ENCODE data around the gene COMMD4.

Gene COMMD4

DNA sequence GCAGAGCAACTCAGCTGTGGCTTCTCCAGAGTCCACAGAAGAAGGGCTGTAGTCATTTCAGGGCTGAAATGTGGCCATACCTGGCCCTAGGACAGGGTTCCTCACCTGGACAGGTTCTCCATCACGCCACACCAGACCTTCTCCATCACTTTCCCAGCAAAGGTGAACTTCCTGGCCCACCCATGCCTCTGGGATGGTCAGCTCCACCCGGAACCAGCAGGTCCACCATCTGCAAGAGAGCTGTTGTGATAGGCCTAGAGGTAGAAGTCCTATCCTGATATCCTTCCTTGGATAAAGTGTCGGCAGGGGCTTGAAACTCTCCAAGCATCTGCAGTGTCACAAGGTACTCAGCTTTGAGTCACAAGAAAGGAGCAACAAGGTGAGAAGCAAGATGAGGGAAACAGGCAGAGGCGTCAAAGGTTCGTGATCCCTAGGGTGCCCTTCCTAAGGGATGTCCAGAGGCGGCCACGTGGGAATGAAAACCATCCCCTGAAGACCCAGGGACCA, 31.6 kb downstream of the COMMD4 start:
- peak overlapping the region; percentile 23; the same call in 1 of the 2 replicates for H3K4me2 ChIP-seq
- no peaks in the 10 kb centered on the region for H4K20me1 ChIP-seq (ENCODE audit: insufficient read depth)
- H2AFZ ChIP-seq (ENCODE audit: low read depth) = peak overlapping the region; percentile 52; the same call in 1 of the 2 replicates
- peaks cover 26% of the 10 kb centered on the region for H3K4me1 ChIP-seq (ENCODE audit: low read depth, poor library complexity, severe bottlenecking)
- peak overlapping the region; percentile 84; the same call in 1 of the 2 replicates for H3K9ac ChIP-seq
- TF ChIP-seq, protein P1, sequence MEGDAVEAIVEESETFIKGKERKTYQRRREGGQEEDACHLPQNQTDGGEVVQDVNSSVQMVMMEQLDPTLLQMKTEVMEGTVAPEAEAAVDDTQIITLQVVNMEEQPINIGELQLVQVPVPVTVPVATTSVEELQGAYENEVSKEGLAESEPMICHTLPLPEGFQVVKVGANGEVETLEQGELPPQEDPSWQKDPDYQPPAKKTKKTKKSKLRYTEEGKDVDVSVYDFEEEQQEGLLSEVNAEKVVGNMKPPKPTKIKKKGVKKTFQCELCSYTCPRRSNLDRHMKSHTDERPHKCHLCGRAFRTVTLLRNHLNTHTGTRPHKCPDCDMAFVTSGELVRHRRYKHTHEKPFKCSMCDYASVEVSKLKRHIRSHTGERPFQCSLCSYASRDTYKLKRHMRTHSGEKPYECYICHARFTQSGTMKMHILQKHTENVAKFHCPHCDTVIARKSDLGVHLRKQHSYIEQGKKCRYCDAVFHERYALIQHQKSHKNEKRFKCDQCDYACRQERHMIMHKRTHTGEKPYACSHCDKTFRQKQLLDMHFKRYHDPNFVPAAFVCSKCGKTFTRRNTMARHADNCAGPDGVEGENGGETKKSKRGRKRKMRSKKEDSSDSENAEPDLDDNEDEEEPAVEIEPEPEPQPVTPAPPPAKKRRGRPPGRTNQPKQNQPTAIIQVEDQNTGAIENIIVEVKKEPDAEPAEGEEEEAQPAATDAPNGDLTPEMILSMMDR (conservative IDR thresholded peaks at IDR 0.05; ENCODE audit: low read depth, low read length) = peak; percentile 68; the same call in 1 of the 2 replicates
- H3K27ac ChIP-seq = peak overlapping the region; percentile 93; the same call in 1 of the 2 replicates
- H3K27me3 ChIP-seq (ENCODE audit: insufficient read depth, low read depth) = no peaks in the 10 kb centered on the region
- H3K4me3 ChIP-seq (IDR thresholded peaks at IDR 0.05; ENCODE audit: insufficient read depth, low read depth, low read length) = no peak overlapping the region
- H3K79me2 ChIP-seq (ENCODE audit: insufficient read depth, low read depth) = peaks cover 6% of the 10 kb centered on the region; the same call in 1 of the 2 replicates
- H3K36me3 ChIP-seq (ENCODE audit: insufficient read depth) = no peaks in the 10 kb centered on the region

DNA sequence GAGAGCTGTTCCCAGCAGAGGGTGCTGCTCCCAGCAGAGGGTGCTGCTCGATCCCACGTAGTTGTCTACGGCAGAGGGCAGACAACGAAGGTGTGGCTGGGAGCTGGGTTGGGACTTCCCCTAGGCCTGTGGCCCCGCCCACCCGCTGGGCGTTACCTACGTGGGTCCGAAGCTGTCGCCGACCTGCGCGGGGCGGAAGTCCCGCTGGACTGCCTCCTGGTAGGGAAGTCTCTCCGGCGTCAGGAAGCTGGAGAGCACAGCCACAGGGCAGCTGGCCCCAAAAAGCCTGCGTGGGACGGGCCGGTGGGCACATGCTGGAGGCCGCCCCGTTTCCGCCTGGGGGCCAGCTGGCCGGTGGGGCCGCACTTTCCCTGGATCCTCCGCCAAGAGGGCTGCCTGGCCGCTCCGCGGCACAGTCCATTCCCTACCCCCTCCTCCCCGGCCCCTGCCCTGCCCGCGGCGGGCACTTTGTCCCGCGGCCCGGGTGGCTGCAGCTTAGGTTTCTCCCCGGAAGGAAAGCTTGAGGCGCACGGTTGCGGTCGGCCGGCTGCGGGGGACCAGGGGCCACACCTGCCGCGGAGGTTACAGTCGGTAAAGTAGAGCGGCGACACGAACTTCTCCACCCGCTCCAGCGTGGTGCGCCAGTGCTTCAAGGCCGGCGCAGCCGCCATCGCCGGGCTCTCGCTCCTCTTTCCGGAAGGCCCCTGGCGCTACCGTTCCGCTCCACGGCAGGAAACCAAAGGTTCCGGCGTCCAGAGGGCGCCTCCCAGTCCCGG, 32.2 kb downstream of the COMMD4 start, which contains the start of gene MAN2C1:
TSS of gene MAN2C1 (minus strand) at position 695 of the 776 bp plus-strand sequence. CDS start at position 671, 24 bp downstream.
- H3K36me3 ChIP-seq (ENCODE audit: insufficient read depth) = no peaks in the 10 kb centered on the region
- H3K4me1 ChIP-seq (ENCODE audit: low read depth, poor library complexity, severe bottlenecking) = peaks cover 26% of the 10 kb centered on the region

DNA sequence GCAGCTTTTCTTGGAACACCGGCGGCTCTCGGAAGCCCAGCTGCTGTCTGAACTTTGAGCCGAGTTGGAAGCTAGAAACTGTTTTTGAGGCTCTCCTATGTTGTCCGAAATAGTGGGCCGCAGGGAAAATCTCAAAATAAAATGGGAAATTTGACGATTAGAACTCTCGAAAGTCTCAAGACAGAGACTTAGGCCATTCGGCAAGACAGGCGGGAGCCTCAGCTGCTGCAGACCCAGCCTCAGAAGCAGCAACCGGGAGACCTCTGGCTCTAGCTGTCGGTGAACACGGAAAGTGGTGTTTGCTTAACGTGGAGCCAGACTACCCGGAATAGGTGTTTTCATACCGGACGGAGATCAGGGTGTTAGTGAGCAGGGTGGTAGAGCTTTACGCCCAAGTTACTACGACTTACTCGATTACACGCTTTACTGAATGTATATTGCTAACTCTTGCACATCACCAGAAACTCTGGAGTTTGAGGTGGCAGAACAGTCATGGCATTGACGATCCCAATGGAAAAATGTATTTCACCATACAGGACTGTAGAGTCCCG, 32.9 kb downstream of the COMMD4 start:
- Histone ChIP-seq H2AFZ (ENCODE audit: low read depth) (peak overlapping the region; percentile 52), H3K4me1 (ENCODE audit: low read depth, poor library complexity, severe bottlenecking) (peaks cover 26% of the 10 kb centered on the region), H3K79me2 (ENCODE audit: insufficient read depth, low read depth) (peaks cover 6% of the 10 kb centered on the region; the same call in 1 of the 2 replicates), H3K36me3 (ENCODE audit: insufficient read depth) (no peaks in the 10 kb centered on the region), H3K27ac (peak overlapping the region; percentile 93), H3K27me3 (ENCODE audit: insufficient read depth, low read depth) (no peaks in the 10 kb centered on the region), H4K20me1 (ENCODE audit: insufficient read depth) (no peaks in the 10 kb centered on the region), H3K4me3 (IDR thresholded peaks at IDR 0.05; ENCODE audit: insufficient read depth, low read depth, low read length) (no peak overlapping the region), H3K9ac (peak overlapping the region; percentile 84), H3K4me2 (peak overlapping the region; percentile 97)
- TF ChIP-seq, protein P1 (conservative IDR thresholded peaks at IDR 0.05; ENCODE audit: low read depth, low read length) = no peak

More for the DNA sequence above, 32.2 kb downstream of the COMMD4 start, which contains the start of gene MAN2C1:
- Histone ChIP-seq H3K4me2 (peak within 1 kb of the TSS; percentile 97), H3K79me2 (ENCODE audit: insufficient read depth, low read depth) (peaks cover 6% of the 10 kb centered on the region; the same call in 1 of the 2 replicates), H3K27ac (peak within 1 kb of the TSS; percentile 93), H4K20me1 (ENCODE audit: insufficient read depth) (no peaks in the 10 kb centered on the region), H3K4me3 (IDR thresholded peaks at IDR 0.05; ENCODE audit: insufficient read depth, low read depth, low read length) (no peak within 1 kb of the TSS), H3K9ac (peak within 1 kb of the TSS; percentile 84), H2AFZ (ENCODE audit: low read depth) (peak within 1 kb of the TSS; percentile 52), H3K27me3 (ENCODE audit: insufficient read depth, low read depth) (no peaks in the 10 kb centered on the region)
- TF ChIP-seq, protein P1 (conservative IDR thresholded peaks at IDR 0.05; ENCODE audit: low read depth, low read length) = no peak; the same call in 1 of the 2 replicates

DNA sequence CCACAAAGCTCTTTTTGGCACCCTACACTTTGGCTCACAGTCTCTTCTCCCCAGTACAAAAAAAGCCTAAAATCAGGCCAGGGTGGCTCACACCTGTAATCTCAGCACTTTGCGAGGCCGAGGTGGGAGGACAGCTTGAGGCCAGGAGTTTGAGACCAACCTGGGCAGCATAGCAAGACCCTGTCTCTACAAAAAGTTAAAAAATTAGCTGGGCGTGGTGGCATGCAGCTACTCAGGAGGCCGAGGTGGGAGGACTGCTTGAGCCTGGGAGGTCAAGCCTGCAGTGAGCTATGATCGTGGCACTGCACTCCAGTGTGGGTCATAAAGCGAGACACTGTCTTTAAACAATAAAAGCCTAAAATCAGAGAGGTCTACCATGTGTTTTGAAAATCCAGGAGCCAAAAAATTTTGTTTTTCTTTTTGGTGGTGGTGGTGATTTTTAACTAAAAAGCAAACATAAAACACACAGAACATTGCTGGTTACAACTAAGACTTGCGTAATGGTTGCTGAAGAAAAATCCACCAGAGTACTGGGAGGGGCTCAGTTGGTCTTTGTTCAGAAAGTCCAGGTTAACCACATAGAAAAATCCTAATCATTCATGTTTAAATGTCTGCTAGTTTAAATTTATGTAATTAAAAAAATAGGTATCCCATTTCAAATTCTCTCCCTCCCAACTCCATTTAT, 34.2 kb downstream of the COMMD4 start:
- Histone ChIP-seq H2AFZ (ENCODE audit: low read depth) (no peak overlapping the region), H3K27me3 (ENCODE audit: insufficient read depth, low read depth) (no peaks in the 10 kb centered on the region), H3K9ac (no peak overlapping the region), H3K4me2 (peak overlapping the region; percentile 97), H3K27ac (peak overlapping the region; percentile 93; the same call in 1 of the 2 replicates), H3K79me2 (ENCODE audit: insufficient read depth, low read depth) (peaks cover 6% of the 10 kb centered on the region; the same call in 1 of the 2 replicates), H3K4me3 (IDR thresholded peaks at IDR 0.05; ENCODE audit: insufficient read depth, low read depth, low read length) (no peak overlapping the region), H4K20me1 (ENCODE audit: insufficient read depth) (no peaks in the 10 kb centered on the region), H3K4me1 (ENCODE audit: low read depth, poor library complexity, severe bottlenecking) (peaks cover 26% of the 10 kb centered on the region), H3K36me3 (ENCODE audit: insufficient read depth) (no peaks in the 10 kb centered on the region)
- TF ChIP-seq, protein P1 (conservative IDR thresholded peaks at IDR 0.05; ENCODE audit: low read depth, low read length) = no peak

Data from KMS-11 (cell line).